Gastroesophageal sphincter (tissue), 4 donors: ENCODE results near the gene HOXC9. TPM values are rescaled to one million over a fixed set of nuclear protein-coding genes. Genes with fewer than 3 reads are reported as not detected.

ENCODE experiments used
- ATAC-seq: fragments of 150-250 bp; one replicate; pipeline ENCODE4 v1.9.1; 2016; ENCODE audit warnings: mild to moderate bottlenecking, moderate library complexity
- H3K27ac ChIP-seq, 4 donors: fragments of 200-600 bp; sonication (generic) in 3 of 4; 1 replicate in 3 of 4; 2 replicates in 1 of 4; pipeline ENCODE4 v1.5.1; 2016 to 2019
- H3K27me3 ChIP-seq: fragments of 200-600 bp; sonication (generic); one replicate; pipeline ENCODE4 v1.5.1; 2019
- H3K36me3 ChIP-seq, 2 donors: fragments of 200-600 bp; sonication (generic); one replicate each; pipeline ENCODE4 v1.5.1; 2019; ENCODE audit warnings: control low read depth in 1 of 2
- H3K4me1 ChIP-seq, 3 donors: fragments of 200-600 bp; sonication (generic); 1 replicate in 2 of 3; 2 replicates in 1 of 3; pipeline ENCODE4 v1.5.1; 2016 to 2019; ENCODE audit warnings: control low read depth in 2 of 3
- H3K4me3 ChIP-seq, 2 donors: fragments of 200-600 bp; sonication (generic); one replicate each; pipeline ENCODE4 v1.5.1; 2019; ENCODE audit warnings: mild to moderate bottlenecking in 1 of 2, moderate library complexity in 1 of 2
- H3K9me3 ChIP-seq, 3 donors: fragments of 200-600 bp; sonication (generic); one replicate each; pipeline ENCODE4 v1.5.1; 2017 to 2019; ENCODE audit warnings: control low read depth in 2 of 3
- CTCF ChIP-seq, 4 experiments: fragments of 200-600 bp in 2 of 4; fragments of 450-650 bp in 2 of 4; sonication (generic) in 1 of 4; IDR thresholded peaks; one replicate each; pipeline ENCODE4 v1.5.1; 2017 to 2019; ENCODE audit warnings: antibody characterized with exemption in 4 of 4, mild to moderate bottlenecking in 2 of 4, moderate library complexity in 2 of 4
- EP300 ChIP-seq: sonication (generic); formaldehyde crosslinking; IDR thresholded peaks from one replicate; pipeline ENCODE4 v1.6.1; 2017; ENCODE audit warnings: antibody characterized with exemption, mild to moderate bottlenecking
- POLR2A ChIP-seq, 2 donors: fragments of 450-650 bp; IDR thresholded peaks; one replicate each; pipeline ENCODE4 v1.6.1; 2017; ENCODE audit warnings: antibody characterized with exemption in 2 of 2, mild to moderate bottlenecking in 2 of 2, moderate library complexity in 1 of 2
- POLR2AphosphoS5 ChIP-seq: sonication (generic); formaldehyde crosslinking; IDR thresholded peaks from one replicate; pipeline ENCODE4 v1.6.1; 2017; ENCODE audit warnings: antibody characterized with exemption
- whole genome bisulfite sequencing, 2 donors: methylation state at CpG; one replicate each; pipeline ENCODE4 v1.1.5; 2018; ENCODE audit warnings: low coverage in 1 of 2; 5-methylcytosine and 5-hydroxymethylcytosine counted together
- total RNA-seq, 4 donors: library from RNA; depleted of rRNA; stranded (reverse); fragments of >200 nt; gene quantifications; one replicate each; pipeline ENCODE4 v1.1.0, GENCODE V29; 2016

The HOXC9 gene
- total RNA-seq = not detected

DNA sequence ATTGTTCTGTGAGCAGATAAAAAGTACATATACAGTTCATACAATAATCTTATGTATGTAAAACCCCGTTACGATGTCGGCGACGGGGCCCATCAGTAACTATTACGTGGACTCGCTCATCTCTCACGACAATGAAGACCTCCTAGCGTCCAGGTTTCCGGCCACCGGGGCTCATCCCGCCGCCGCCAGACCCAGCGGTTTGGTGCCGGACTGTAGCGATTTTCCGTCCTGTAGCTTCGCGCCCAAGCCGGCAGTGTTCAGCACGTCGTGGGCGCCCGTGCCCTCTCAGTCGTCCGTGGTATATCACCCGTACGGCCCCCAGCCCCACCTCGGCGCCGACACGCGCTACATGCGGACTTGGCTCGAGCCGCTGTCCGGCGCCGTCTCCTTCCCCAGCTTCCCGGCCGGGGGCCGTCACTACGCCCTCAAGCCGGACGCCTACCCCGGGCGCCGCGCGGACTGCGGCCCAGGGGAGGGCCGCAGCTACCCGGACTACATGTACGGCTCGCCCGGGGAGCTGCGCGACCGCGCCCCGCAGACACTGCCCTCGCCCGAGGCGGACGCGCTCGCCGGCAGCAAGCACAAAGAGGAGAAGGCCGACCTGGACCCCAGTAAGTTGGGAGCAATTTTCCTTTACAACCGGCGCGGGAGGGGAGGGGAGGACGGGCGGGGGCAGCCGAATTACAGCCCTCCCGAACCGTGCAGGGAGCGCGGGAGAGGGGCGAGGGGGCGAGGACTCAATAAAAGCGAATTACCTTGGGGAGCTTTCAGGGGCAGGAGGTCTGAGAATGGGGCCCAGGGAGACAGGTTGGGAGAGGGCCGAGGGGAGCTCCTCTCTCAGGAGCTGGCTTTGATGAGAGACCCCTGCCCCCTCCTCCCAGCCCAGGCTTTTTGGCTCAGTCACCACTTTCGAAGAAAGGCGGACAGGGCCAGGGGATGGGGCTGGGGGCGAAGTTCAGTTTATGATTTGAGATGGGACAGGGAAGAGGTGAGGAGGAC lies at the start of gene HOXC9:
Gene HOXC9 (plus strand): TSS at position 46 of the 999 bp plus-strand sequence. CDS start 28 bp downstream, at position 74.
- Histone ChIP-seq H3K27ac (no peak within 1 kb of the TSS), H3K27me3 (peaks cover 100% of the 10 kb centered on the region), H3K36me3 (no peaks in the 10 kb centered on the region), H3K9me3 (no peaks in the 10 kb centered on the region), H3K4me3 (peak within 1 kb of the TSS in 1 of 2 donors; percentile 39), H3K4me1 (peaks cover 0 to 35% (median 18%) of the 10 kb centered on the region in 3 donors)
- TF ChIP-seq POLR2AphosphoS5 (no peak), EP300 (no peak), CTCF (IDR thresholded peaks at IDR 0.05) (no peak), POLR2A (IDR thresholded peaks at IDR 0.05) (no peak)
- 0 to 3% methylated on average over 8 to 38 of the region's 87 CpGs for WGBS, 2 donors
- ATAC-seq = no peak

GRCh38 chr12:53950437-53950773 lies 49.6 kb upstream of the HOXC9 start:
- Histone ChIP-seq H3K4me3 (no peak overlapping the region), H3K4me1 (peaks cover 0 to 30% (median 10%) of the 10 kb centered on the region in 3 donors), H3K36me3 (no peaks in the 10 kb centered on the region), H3K27me3 (peaks cover 100% of the 10 kb centered on the region), H3K9me3 (peaks cover 0 to 6% (median 0%) of the 10 kb centered on the region in 3 donors), H3K27ac (no peak overlapping the region)
- WGBS, 2 donors = 7% methylated on average over 3 of the region's 10 CpGs; no CpG with 5 or more reads in 1 of the 2 donors
- TF ChIP-seq CTCF (IDR thresholded peaks at IDR 0.05) (no peak), EP300 (no peak), POLR2A (IDR thresholded peaks at IDR 0.05) (no peak), POLR2AphosphoS5 (no peak)
- no peak for ATAC-seq

GRCh38 chr12:53950789-53951576 lies 49.0 kb upstream of the HOXC9 start:
- H3K27me3 ChIP-seq = peaks cover 100% of the 10 kb centered on the region
- no peaks in the 10 kb centered on the region for H3K36me3 ChIP-seq
- peaks cover 0 to 34% (median 10%) of the 10 kb centered on the region in 3 donors for H3K4me1 ChIP-seq
- TF ChIP-seq EP300 = no peak
- WGBS, 2 donors = 0 to 4% methylated on average over 3 to 27 of the region's 34 CpGs
- H3K27ac ChIP-seq = no peak overlapping the region
- no peak overlapping the region for H3K4me3 ChIP-seq
- H3K9me3 ChIP-seq = peaks cover 0 to 6% (median 0%) of the 10 kb centered on the region in 3 donors
- no peak for ATAC-seq

DNA sequence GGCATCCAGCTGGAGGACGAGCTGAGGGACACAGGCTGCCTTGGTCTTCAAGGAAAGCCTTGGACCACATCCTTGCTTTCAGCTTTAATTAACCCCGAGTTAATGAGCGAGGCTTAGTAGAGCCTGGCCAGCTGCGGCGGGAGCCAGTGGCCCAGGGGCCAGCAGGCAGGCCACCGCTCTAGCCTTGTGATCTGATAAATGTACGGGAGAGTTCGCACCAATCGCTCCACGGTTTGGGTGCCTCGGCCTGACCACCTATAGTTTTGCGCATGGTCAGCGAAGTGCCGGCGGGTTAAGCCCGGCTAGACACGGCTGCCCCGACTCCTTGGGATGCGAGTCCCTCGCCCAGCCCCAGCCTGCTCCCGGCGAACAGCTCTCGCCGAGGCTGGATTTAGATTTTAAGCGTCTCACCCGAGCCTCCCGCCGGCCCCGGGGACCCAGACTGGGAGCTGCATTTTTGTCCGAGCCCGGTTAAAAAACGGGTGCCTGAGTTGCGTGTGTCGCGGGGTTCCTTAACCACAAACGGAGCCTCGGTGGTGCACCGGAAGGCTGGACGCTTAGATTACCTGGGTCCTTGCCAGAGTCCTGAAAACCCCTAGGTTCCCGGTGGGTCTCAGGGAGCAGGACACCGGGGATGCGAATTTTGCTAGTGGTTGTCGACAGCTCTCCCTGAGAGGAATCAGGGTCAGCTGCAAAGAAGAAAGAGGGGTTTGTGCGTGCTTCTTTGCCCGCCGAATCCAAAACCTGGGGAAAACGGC lies 48.2 kb upstream of the HOXC9 start:
- H3K9me3 ChIP-seq = peaks cover 0 to 6% (median 0%) of the 10 kb centered on the region in 3 donors
- no peak for ATAC-seq
- WGBS, 2 donors = 4 to 13% methylated on average over 4 to 5 of the region's 47 CpGs
- peaks cover 0 to 34% (median 10%) of the 10 kb centered on the region in 3 donors for H3K4me1 ChIP-seq
- TF ChIP-seq EP300 = no peak
- TF ChIP-seq POLR2AphosphoS5 = no peak
- TF ChIP-seq POLR2A (IDR thresholded peaks at IDR 0.05) = no peak
- no peak for TF ChIP-seq CTCF (IDR thresholded peaks at IDR 0.05)
- H3K4me3 ChIP-seq = no peak overlapping the region
- no peak overlapping the region for H3K27ac ChIP-seq
- no peaks in the 10 kb centered on the region for H3K36me3 ChIP-seq
- H3K27me3 ChIP-seq = peaks cover 100% of the 10 kb centered on the region

DNA sequence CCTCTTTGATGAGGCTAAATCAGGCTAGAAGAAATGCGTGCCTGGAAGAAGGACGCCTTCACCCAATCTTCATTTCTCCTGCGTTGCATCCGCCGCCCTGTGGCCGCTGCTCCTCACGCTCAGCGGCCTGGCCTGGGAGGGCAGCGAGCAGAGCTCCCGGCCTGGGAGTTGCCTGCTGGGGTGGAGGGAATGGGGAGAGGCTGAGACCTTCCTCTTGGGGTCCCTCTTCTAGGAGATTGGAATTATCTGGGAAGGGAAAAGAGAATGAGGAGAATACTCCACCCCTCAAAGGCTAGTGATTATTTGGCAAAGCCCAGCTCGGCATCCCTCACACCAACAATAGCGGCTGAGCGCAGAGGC lies 47.6 kb upstream of the HOXC9 start:
- H3K27ac ChIP-seq = no peak overlapping the region
- TF ChIP-seq POLR2A (IDR thresholded peaks at IDR 0.05) (no peak), EP300 (no peak), POLR2AphosphoS5 (no peak), CTCF (IDR thresholded peaks at IDR 0.05) (no peak)
- peaks cover 0 to 34% (median 10%) of the 10 kb centered on the region in 3 donors for H3K4me1 ChIP-seq
- no peaks in the 10 kb centered on the region for H3K36me3 ChIP-seq
- ATAC-seq = no peak
- no peak overlapping the region for H3K4me3 ChIP-seq
- H3K27me3 ChIP-seq = peaks cover 100% of the 10 kb centered on the region
- WGBS, 2 donors = 23 to 28% methylated on average over 4 of the region's 13 CpGs
- peaks cover 0 to 6% (median 0%) of the 10 kb centered on the region in 3 donors for H3K9me3 ChIP-seq
